ENCODE measurements around the gene HS3ST5.
"Not testable (repeated sequence)": the region's sequence is repeated elsewhere in the genome, so short reads cannot be mapped to it uniquely, and the experiment has no call there.

Gene HS3ST5

DNA sequence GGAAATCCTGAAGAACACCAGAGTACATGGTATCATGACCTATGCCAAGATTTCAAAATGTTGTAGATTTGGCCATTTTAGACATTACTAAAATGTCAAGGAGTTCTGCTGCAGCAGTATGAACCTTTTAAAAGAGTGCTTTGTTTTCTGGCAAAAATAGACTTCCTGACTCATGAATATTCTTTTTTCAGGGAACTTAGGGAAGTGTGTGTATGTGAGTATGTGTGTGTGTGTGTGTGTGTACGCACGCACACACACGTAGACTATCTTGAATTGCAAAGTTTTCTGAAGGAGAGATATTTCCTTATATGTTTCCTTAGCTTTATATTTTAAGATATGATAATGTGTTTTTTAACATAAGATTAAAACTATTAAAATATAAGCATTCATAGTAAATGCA is 161.2 kb downstream of the HS3ST5 start:
- no peak for DNase-seq

DNA sequence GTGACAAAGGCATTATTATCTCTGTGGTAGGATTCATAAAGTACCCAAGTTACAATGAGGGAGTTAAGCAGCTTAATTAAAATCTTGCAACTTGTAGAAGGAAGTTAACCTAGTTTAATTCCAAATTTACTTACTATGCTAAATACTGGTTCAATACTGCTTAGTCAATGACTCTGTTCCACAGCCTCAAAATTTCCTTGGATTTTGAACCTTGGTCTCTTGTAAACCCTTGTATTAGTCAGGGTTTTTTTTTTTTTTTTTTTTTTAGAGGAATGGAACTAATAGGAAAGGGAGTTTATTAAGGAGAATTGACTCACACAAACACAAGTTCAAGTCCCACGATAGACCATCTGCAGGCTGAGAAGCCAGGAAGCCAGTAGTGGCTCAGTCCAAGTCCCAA is 163.4 kb downstream of the HS3ST5 start:
- DNase-seq = no peak

GRCh38 chr6:114176726-114177125 is 166.1 kb downstream of the HS3ST5 start:
- no peak for DNase-seq

DNA sequence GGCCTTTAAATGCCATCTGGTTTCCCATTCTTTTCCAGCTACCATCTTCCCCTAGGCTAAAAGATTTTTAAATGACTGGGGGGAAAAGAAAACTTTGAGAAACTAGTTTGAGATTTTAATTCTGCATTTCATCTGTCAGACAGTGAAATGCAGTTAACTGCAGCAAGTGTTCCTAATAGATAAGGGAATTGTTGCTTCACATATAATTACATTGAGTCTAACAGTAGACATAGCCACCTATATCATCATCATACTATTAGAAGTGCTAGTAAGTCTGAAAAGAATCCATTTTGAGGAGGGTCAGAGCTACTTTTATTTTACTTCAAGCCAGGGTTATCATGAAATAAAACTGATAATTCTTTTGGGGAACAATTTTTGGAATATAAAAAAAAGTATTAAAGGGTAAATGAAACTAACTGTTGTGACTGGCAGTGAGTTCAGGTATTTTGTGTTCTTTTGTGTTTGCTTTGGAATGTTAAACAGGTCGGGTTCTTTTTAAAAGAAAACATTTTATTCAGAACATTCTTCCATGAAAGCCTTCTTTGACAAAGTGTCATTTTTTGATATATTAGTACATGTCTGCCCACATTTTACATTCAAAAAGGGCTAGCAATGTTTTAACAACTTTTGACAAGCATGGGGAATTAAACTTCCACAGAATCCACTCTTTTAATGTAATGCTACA is 170.1 kb downstream of the HS3ST5 start:
- no peak for DNase-seq

GRCh38 chr6:114171473-114171872 is 171.3 kb downstream of the HS3ST5 start:
- DNase-seq = no peak

DNA sequence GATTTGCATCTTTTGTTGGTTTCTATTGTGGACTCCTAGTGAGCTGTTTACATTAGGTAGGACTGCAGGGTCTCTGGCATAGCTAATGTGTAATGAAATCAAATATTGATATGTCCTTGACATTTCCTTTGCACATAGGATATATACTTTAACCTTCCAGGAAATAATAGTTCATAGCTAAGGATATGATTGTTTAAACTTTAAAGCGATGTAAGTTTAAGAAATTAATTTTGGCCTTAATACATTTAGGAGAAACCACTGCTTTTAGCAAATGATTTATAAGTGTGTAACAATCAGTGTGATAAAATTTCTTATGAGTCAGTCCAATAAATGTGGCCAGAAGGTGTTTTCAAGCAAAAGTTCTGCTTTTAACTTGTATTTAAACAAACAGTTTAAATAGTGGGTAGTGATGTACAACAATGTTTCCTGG is 171.8 kb downstream of the HS3ST5 start:
- DNase-seq = no peak

DNA sequence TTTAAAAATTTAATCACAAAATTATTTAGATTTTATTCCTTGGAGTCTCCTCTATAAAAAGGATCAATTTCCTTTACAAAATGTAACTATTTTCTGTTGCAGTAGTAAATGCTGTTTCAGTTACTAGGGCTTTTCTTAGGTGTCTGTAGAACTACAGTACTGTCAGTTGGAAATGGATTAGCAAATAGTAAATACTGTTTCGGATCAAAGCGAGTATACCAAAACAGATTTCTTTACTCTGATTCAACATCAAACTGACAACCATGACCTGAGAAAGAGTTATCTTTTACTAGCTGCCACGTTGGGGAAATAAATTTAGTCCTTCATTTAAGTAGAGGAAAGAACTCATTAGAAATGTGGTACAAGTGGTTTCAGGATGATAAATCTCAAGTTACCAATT is 172.5 kb downstream of the HS3ST5 start:
- DNase-seq = no peak

- no peak for DNase-seq
Measured at GRCh38 chr6:114169763-114170162, 173.1 kb downstream of the HS3ST5 start.

DNA sequence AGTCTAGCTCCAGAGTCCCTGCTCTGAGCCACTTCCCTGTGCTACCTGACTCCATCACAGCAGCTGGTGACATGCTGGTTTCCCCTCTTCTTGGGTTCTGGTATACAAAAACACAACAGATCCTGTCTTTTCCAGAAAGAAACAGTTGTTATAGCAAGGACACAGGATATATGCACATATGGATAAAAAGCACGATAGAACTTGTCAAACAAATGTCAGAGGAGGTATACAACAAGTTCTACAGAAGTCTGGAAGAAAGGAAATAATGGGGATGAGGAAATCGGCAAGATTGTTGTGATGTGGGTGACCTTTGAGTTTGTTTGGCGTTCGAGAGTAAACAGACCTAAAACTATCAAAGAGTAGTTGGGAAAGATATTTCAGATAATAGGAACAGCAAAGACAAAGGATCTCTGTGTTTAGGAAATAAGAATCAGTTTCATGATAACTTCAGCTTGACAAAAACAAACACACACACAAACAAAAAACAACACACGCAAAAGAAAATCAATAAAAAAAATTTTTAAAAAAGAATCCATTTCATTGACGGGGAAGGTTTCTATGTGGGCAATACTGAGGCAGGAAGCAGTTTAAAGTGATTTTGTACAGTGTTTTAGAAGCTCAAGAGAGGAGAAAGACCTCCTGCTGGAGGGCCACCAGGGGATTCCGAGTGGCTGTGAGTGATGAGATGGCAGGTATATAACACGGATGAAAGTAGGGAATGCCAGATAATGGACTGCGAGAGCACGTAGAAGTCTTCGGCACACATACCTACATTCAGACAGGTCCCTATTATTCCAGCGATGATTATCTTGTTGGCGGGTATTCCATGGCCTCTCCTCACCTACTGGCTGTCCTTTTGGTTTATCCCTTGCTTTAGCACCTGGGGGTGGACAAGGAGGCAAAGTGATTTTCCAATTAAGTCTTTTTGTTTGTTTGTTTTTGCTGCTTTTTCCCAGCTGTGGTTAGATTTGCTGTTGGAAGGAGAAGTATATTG is 174.9 kb downstream of the HS3ST5 start:
- no peak for DNase-seq

GRCh38 chr6:114164207-114164606 is 178.6 kb downstream of the HS3ST5 start:
- DNase-seq = no peak

GRCh38 chr6:114162691-114163347 is 180.0 kb downstream of the HS3ST5 start:
- no peak for DNase-seq

- DNase-seq = no peak
Measured at GRCh38 chr6:114160881-114161280, 181.9 kb downstream of the HS3ST5 start.

GRCh38 chr6:114159727-114160126 is 183.1 kb downstream of the HS3ST5 start:
- no peak for DNase-seq

GRCh38 chr6:114158838-114159694 is 183.8 kb downstream of the HS3ST5 start:
- no peak for DNase-seq

GRCh38 chr6:114158411-114158810 is 184.4 kb downstream of the HS3ST5 start:
- DNase-seq = no peak

GRCh38 chr6:114157848-114158247 is 185.0 kb downstream of the HS3ST5 start:
- no peak for DNase-seq

DNA sequence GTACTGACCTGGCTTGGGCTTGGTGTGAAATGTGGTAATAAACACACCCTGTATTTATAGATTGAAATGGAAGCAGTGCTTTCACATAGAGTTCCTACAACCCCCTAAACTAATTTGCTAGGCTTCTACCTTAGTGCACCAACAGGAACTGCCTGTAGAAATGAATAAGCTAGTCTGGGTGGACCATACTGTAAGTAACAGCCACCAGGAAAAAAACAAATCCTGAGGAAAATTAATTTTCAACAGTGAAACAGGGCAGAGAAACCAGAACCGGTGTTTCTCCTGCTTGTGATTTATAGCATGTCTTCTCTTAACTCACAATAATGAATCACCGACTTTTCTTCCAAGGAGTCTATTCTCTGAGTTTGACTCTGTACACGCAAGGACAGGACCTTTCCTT is 187.1 kb downstream of the HS3ST5 start:
- DNase-seq = no peak

- DNase-seq = no peak
Measured at GRCh38 chr6:114154812-114155211, 188.0 kb downstream of the HS3ST5 start.

DNA sequence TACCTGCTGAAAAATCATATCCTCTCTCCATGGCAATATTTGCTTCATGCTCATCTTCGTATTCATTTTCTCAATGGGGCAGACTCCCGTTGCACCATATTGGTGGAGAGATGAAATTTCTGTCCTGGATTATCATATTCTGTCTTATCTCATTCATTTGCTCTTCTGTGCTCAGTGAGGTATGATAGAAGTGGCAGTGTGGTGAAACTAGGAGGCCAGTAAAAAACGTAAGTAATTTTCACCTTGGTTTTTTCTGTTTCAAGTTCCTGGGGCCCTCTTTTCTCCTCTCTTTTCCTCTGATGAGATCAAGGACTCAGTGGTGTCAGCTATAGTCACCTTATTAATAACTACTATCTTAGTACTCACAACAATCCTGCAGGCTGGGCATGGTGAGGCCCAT is 189.4 kb downstream of the HS3ST5 start:
- DNase-seq = no peak

DNA sequence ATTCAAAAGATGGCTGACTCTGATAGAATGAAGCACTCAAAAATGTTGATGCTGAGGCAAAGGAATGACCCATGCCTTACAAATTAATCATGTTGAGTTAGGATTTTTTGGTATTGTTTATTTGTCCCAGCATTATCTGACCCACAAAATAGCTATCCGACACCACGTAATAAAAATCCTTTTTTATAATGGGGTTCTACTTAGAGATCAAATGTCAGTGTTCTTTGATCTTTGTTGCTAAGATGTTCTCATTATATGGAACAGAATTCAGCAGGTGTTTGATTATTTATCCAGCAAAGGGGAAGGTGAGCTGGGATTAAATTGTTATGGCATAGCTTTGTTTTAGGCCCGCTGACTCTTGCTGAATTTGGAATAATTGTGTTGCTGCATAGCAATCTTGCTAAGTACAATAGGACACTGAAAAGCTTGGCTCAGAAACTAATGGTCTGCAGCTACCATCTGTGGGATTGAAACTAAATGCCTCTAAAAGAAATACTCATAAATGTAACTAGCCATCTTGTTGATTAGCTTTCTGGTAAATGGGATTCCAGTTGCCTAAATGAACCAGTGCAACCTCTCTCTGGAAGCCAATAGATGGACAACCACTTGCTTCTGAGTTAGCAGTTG is 191.6 kb downstream of the HS3ST5 start:
- no peak for DNase-seq

GRCh38 chr6:114149182-114149581 is 193.6 kb downstream of the HS3ST5 start:
- not testable (repeated sequence) for DNase-seq

All from activated CD4-positive, alpha-beta T cell treated with anti-CD3 and anti-CD28 coated beads, Interleukin-2, amount 50 U/mL, for 4 hours (primary cell).